ENCODE measurements around the gene LZTR1.

Gene LZTR1

DNA sequence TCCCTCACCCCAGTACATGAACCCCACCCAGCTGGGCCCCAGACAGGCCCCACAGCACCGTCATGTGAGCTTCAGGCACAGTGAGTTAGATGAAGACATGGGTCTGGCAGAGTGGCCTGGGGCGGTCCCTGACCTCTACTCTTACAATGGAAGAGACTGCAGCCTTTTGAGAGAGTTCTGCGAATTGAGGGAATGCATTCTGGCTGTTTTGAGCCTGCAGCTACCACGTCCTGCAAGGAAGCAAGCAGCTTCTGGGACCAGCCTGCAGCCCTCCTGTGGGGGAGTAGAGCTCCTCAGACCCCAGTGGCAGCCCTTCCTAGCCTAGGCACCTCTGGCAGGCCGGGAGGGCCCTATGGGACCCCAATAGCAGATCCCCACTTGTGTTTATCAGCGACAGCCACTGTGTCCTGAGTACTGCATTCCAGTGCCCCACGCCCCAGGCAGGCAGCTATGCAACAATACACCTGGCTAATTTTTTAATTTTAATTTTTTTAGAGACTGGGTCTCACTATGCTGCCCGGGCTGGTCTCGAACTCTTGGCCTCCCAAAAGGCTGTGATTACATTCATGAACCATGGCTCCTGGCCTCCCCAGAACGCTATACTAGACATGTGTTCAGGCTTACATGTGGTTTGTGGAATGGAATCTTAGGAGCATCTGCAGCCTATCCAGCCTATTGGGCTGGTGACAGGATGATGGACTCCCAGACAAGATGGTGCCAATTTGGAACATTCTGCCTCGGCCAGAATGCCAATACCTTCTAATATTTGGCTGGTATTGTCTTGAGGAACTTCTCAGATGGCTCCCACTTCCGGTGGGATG is 51.0 kb downstream of the LZTR1 start:
- no peak overlapping the region for H2AFZ ChIP-seq (ENCODE audit: low read length)
- no peaks in the 10 kb centered on the region for H3K36me3 ChIP-seq (ENCODE audit: insufficient read depth, low read length)
- H3K4me2 ChIP-seq (ENCODE audit: low read depth, low read length, poor library complexity, severe bottlenecking): no peak overlapping the region
- H3K9me3 ChIP-seq (ENCODE audit: insufficient read depth, low read depth, low read length): no peaks in the 10 kb centered on the region
- H3K9me2 ChIP-seq (replicated peaks; ENCODE audit: low read depth, low read length): no peaks in the 10 kb centered on the region
- H3K4me1 ChIP-seq (ENCODE audit: insufficient read depth, low read length, poor library complexity, severe bottlenecking): no peaks in the 10 kb centered on the region
- H3F3A ChIP-seq (ENCODE audit: low read depth): no peaks in the 10 kb centered on the region
- H3K4me3 ChIP-seq (ENCODE audit: low read length, poor library complexity, severe bottlenecking): no peak overlapping the region
- no peaks in the 10 kb centered on the region for H3K79me2 ChIP-seq (ENCODE audit: insufficient read depth, low read length)
- no peaks in the 10 kb centered on the region for H4K20me1 ChIP-seq (ENCODE audit: insufficient read depth, low read length, poor library complexity, severe bottlenecking)
- TF ChIP-seq, protein P1, sequence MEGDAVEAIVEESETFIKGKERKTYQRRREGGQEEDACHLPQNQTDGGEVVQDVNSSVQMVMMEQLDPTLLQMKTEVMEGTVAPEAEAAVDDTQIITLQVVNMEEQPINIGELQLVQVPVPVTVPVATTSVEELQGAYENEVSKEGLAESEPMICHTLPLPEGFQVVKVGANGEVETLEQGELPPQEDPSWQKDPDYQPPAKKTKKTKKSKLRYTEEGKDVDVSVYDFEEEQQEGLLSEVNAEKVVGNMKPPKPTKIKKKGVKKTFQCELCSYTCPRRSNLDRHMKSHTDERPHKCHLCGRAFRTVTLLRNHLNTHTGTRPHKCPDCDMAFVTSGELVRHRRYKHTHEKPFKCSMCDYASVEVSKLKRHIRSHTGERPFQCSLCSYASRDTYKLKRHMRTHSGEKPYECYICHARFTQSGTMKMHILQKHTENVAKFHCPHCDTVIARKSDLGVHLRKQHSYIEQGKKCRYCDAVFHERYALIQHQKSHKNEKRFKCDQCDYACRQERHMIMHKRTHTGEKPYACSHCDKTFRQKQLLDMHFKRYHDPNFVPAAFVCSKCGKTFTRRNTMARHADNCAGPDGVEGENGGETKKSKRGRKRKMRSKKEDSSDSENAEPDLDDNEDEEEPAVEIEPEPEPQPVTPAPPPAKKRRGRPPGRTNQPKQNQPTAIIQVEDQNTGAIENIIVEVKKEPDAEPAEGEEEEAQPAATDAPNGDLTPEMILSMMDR (conservative IDR thresholded peaks at IDR 0.05; ENCODE audit: low read length): no peak
- TF ChIP-seq EZH2phosphoT487 (IDR thresholded peaks at IDR 0.05; ENCODE audit: borderline replicate concordance): no peak
- no peak overlapping the region for H3K9ac ChIP-seq (ENCODE audit: low read depth, low read length, poor library complexity, severe bottlenecking)
- no peaks in the 10 kb centered on the region for H3K27me3 ChIP-seq (ENCODE audit: insufficient read depth, low read length, poor library complexity, severe bottlenecking)

DNA sequence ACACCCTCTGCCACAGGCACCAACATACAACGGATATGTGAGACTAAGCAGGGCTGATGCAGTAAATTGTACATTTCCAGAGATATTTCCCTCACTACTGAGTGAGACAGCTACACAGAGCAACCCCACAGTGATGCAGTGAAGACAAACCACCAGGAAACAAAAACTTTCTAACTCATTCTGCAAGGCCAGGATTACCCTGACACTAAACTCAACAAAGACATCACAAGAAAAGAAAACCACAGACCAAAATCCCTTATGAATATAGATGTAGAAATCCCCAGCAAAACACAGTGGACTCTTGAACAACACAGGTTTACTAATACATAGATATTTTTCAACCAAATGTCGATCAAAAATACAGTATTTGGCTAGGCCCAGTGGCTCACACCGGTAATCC is 51.8 kb downstream of the LZTR1 start:
- H3K9me3 ChIP-seq (ENCODE audit: insufficient read depth, low read depth, low read length): no peaks in the 10 kb centered on the region
- H3K9ac ChIP-seq (ENCODE audit: low read depth, low read length, poor library complexity, severe bottlenecking): no peak overlapping the region
- H3K4me3 ChIP-seq (ENCODE audit: low read length, poor library complexity, severe bottlenecking): no peak overlapping the region
- no peaks in the 10 kb centered on the region for H3K9me2 ChIP-seq (replicated peaks; ENCODE audit: low read depth, low read length)
- H3K36me3 ChIP-seq (ENCODE audit: insufficient read depth, low read length): no peaks in the 10 kb centered on the region
- H3F3A ChIP-seq (ENCODE audit: low read depth): no peaks in the 10 kb centered on the region
- no peak overlapping the region for H2AFZ ChIP-seq (ENCODE audit: low read length)
- H3K4me1 ChIP-seq (ENCODE audit: insufficient read depth, low read length, poor library complexity, severe bottlenecking): no peaks in the 10 kb centered on the region
- no peak overlapping the region for H3K4me2 ChIP-seq (ENCODE audit: low read depth, low read length, poor library complexity, severe bottlenecking)
- no peaks in the 10 kb centered on the region for H3K79me2 ChIP-seq (ENCODE audit: insufficient read depth, low read length)
- TF ChIP-seq EZH2phosphoT487 (IDR thresholded peaks at IDR 0.05; ENCODE audit: borderline replicate concordance): no peak
- TF ChIP-seq, protein P1 (conservative IDR thresholded peaks at IDR 0.05; ENCODE audit: low read length): no peak
- H3K27me3 ChIP-seq (ENCODE audit: insufficient read depth, low read length, poor library complexity, severe bottlenecking): no peaks in the 10 kb centered on the region
- H4K20me1 ChIP-seq (ENCODE audit: insufficient read depth, low read length, poor library complexity, severe bottlenecking): no peaks in the 10 kb centered on the region

- Histone ChIP-seq H3K9ac (ENCODE audit: low read depth, low read length, poor library complexity, severe bottlenecking) (no peak overlapping the region), H3K79me2 (ENCODE audit: insufficient read depth, low read length) (no peaks in the 10 kb centered on the region), H3K9me3 (ENCODE audit: insufficient read depth, low read depth, low read length) (no peaks in the 10 kb centered on the region), H2AFZ (ENCODE audit: low read length) (no peak overlapping the region), H3K4me2 (ENCODE audit: low read depth, low read length, poor library complexity, severe bottlenecking) (no peak overlapping the region), H3K4me1 (ENCODE audit: insufficient read depth, low read length, poor library complexity, severe bottlenecking) (no peaks in the 10 kb centered on the region), H3K9me2 (replicated peaks; ENCODE audit: low read depth, low read length) (no peaks in the 10 kb centered on the region), H3K36me3 (ENCODE audit: insufficient read depth, low read length) (no peaks in the 10 kb centered on the region), H4K20me1 (ENCODE audit: insufficient read depth, low read length, poor library complexity, severe bottlenecking) (no peaks in the 10 kb centered on the region), H3F3A (ENCODE audit: low read depth) (no peaks in the 10 kb centered on the region), H3K27me3 (ENCODE audit: insufficient read depth, low read length, poor library complexity, severe bottlenecking) (no peaks in the 10 kb centered on the region), H3K4me3 (ENCODE audit: low read length, poor library complexity, severe bottlenecking) (no peak overlapping the region)
- TF ChIP-seq, protein P1 (conservative IDR thresholded peaks at IDR 0.05; ENCODE audit: low read length): no peak
- TF ChIP-seq EZH2phosphoT487 (IDR thresholded peaks at IDR 0.05; ENCODE audit: borderline replicate concordance): no peak
Measured at GRCh38 chr22:21034989-21035388, 52.9 kb downstream of the LZTR1 start.
